OCI-LY3 (cell line): ENCODE results near the gene OPCML.

ENCODE experiments used
- H2AFZ ChIP-seq: fragments of 200-600, 300-600 bp; shearing (Covaris generic); 2 replicates; pipeline ENCODE4 v1.6.0; 2014; ENCODE audit warnings: antibody characterized with exemption, low read depth, low read length
- H3K27ac ChIP-seq: fragments of 200-600, 300-600 bp; sonication (generic); 2 replicates; pipeline ENCODE4 v1.5.1; 2014; ENCODE audit warnings: mild to moderate bottlenecking, low read length, moderate library complexity, mixed read lengths
- H3K27me3 ChIP-seq: fragments of 200-600, 300-600 bp; sonication (generic); 2 replicates; pipeline ENCODE4 v1.6.1; 2014; ENCODE audit warnings: low read depth, low read length, mixed read lengths
- H3K36me3 ChIP-seq: fragments of 200-600, 300-600 bp; sonication (generic); replicated peaks from 2 replicates; pipeline ENCODE3; 2014; ENCODE audit warnings: low read depth, low read length, mixed read lengths
- H3K4me1 ChIP-seq: fragments of 300-600, 200-600 bp; sonication (generic); 2 replicates; pipeline ENCODE4 v1.6.1; 2014; ENCODE audit warnings: low read length, mixed read lengths
- H3K4me2 ChIP-seq: fragments of 200-600, 300-600 bp; sonication (generic); 2 replicates; pipeline ENCODE4 v1.6.1; 2014; ENCODE audit warnings: low read length, mixed read lengths
- H3K4me3 ChIP-seq: fragments of 300-600, 200-600 bp; sonication (generic); 2 replicates; pipeline ENCODE4 v1.5.1; 2014; ENCODE audit warnings: antibody characterized with exemption, mild to moderate bottlenecking, low read length, moderate library complexity
- H3K79me2 ChIP-seq: fragments of 300-600, 200-600 bp; shearing (Covaris generic); 2 replicates; pipeline ENCODE4 v1.6.1; 2014; ENCODE audit warnings: mild to moderate bottlenecking, low read length, mixed read lengths
- H3K9ac ChIP-seq: fragments of 300-600, 200-600 bp; shearing (Covaris generic); 2 replicates; pipeline ENCODE4 v1.6.0; 2014; ENCODE audit warnings: mild to moderate bottlenecking, low read length, moderate library complexity
- H3K9me3 ChIP-seq: fragments of 200-600, 300-600 bp; shearing (Covaris generic); 2 replicates; pipeline ENCODE4 v1.6.1; 2014; ENCODE audit warnings: low read length, mixed read lengths; ENCODE audit not compliant: insufficient read depth
- H4K20me1 ChIP-seq: fragments of 200-600, 300-600 bp; sonication (generic); 2 replicates; pipeline ENCODE4 v1.6.1; 2016; ENCODE audit warnings: low read length, mixed read lengths; ENCODE audit not compliant: insufficient read depth
- CTCF ChIP-seq: fragments of 200-600, 300-600 bp; sonication (generic); IDR thresholded peaks from 2 replicates; pipeline ENCODE4 v1.5.1; 2014; ENCODE audit warnings: antibody characterized with exemption, low read length, low read depth
- EZH2phosphoT487 ChIP-seq: fragments of 200-600 bp; shearing (Covaris generic); IDR thresholded peaks from 2 replicates; pipeline ENCODE4 v1.6.1; 2018; ENCODE audit warnings: antibody characterized with exemption, mixed run types, low read depth

OPCML gene

GRCh38 chr11:132976115-132976514 is 556.2 kb downstream of the OPCML start:
- Histone ChIP-seq H3K4me3 (no peak overlapping the region), H2AFZ (no peak overlapping the region), H3K4me1 (no peaks in the 10 kb centered on the region), H3K4me2 (no peak overlapping the region), H3K79me2 (no peaks in the 10 kb centered on the region), H3K36me3 (no peaks in the 10 kb centered on the region), H3K9me3 (no peaks in the 10 kb centered on the region), H3K9ac (no peak overlapping the region), H3K27ac (no peak overlapping the region), H3K27me3 (no peaks in the 10 kb centered on the region), H4K20me1 (no peaks in the 10 kb centered on the region)
- TF ChIP-seq CTCF (no peak), EZH2phosphoT487 (no peak)

GRCh38 chr11:132973686-132974085 is 558.6 kb downstream of the OPCML start:
- H3K4me3 ChIP-seq: no peak overlapping the region
- H3K79me2 ChIP-seq: no peaks in the 10 kb centered on the region
- no peak overlapping the region for H3K9ac ChIP-seq
- no peaks in the 10 kb centered on the region for H4K20me1 ChIP-seq
- no peak overlapping the region for H2AFZ ChIP-seq
- no peaks in the 10 kb centered on the region for H3K9me3 ChIP-seq
- no peaks in the 10 kb centered on the region for H3K4me1 ChIP-seq
- TF ChIP-seq CTCF (no peak), EZH2phosphoT487 (no peak)
- no peaks in the 10 kb centered on the region for H3K36me3 ChIP-seq
- H3K4me2 ChIP-seq: no peak overlapping the region
- H3K27ac ChIP-seq: no peak overlapping the region
- H3K27me3 ChIP-seq: no peaks in the 10 kb centered on the region

GRCh38 chr11:132972565-132972964 is 559.7 kb downstream of the OPCML start:
- H3K27me3 ChIP-seq: no peaks in the 10 kb centered on the region
- TF ChIP-seq EZH2phosphoT487 (no peak), CTCF (no peak)
- no peaks in the 10 kb centered on the region for H3K36me3 ChIP-seq
- no peak overlapping the region for H2AFZ ChIP-seq
- H3K9ac ChIP-seq: no peak overlapping the region
- no peak overlapping the region for H3K27ac ChIP-seq
- H3K9me3 ChIP-seq: no peaks in the 10 kb centered on the region
- H3K4me3 ChIP-seq: no peak overlapping the region
- no peak overlapping the region for H3K4me2 ChIP-seq
- H4K20me1 ChIP-seq: no peaks in the 10 kb centered on the region
- H3K4me1 ChIP-seq: no peaks in the 10 kb centered on the region
- no peaks in the 10 kb centered on the region for H3K79me2 ChIP-seq

GRCh38 chr11:132971351-132971750 is 561.0 kb downstream of the OPCML start:
- no peak for TF ChIP-seq CTCF
- no peak for TF ChIP-seq EZH2phosphoT487
- H3K4me1 ChIP-seq: no peaks in the 10 kb centered on the region
- H3K4me2 ChIP-seq: no peak overlapping the region

More at GRCh38 chr11:132971351-132971750, 561.0 kb downstream of the OPCML start:
- H3K27me3 ChIP-seq: no peaks in the 10 kb centered on the region
- H3K27ac ChIP-seq: no peak overlapping the region
- H3K9me3 ChIP-seq: no peaks in the 10 kb centered on the region
- H3K4me3 ChIP-seq: no peak overlapping the region
- H2AFZ ChIP-seq: no peak overlapping the region
- H3K9ac ChIP-seq: no peak overlapping the region
- H3K79me2 ChIP-seq: no peaks in the 10 kb centered on the region
- H4K20me1 ChIP-seq: no peaks in the 10 kb centered on the region
- no peaks in the 10 kb centered on the region for H3K36me3 ChIP-seq
